ENCODE results near the gene MSH5. TPM values are rescaled to one million over a fixed set of nuclear protein-coding genes. Genes with fewer than 3 reads are reported as not detected.

MSH5 gene
- total and polyA plus RNA-seq, 2 experiments from 2014 or later = 7.4 to 39.4 TPM

DNA sequence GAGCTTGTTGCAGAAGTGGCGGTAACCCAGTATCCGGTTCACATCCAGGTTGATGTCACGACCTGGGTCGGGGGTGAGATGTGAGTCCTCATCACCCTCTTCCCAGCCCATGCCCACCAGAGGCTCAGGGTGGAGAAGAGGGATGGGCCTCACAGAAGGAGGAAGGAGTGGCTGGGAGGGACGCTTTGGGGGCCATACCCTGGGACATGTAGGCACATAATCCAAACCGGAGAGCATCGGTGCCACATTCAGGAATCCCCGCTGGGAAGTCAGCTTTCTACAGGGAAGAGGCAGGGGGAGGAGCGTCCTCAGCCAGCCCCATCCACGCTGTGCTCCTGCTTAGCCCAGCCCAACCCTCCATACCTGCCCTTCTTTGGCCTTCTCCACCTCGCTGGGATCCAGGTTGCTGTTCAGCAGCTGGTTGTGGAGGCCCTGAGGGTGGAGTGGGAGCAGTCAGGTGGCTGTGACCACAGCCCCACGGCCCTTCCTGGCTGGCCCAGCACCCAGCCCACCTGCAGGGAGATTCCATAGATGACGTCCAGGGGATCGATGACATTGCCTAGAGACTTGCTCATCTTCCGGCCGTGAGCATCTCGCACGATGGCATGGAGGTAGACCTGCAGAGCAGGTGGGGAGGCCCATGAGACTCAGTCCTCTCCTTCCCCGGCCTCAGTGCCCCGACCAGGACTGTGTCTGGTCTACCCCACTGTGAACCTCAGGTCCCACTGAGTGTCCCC is 40.9 kb downstream of the MSH5 start:
- no peaks in the 10 kb centered on the region for H3K27me3 ChIP-seq
- no peak for DNase-seq (ENCODE audit: low read depth in 1 of 2, low spot score in 1 of 2)
- H3K36me3 ChIP-seq = no peaks in the 10 kb centered on the region
- no peak overlapping the region for H3K4me3 ChIP-seq
- no peaks in the 10 kb centered on the region for H3K9me3 ChIP-seq (ENCODE audit: low read depth)
- TF ChIP-seq, protein P1, sequence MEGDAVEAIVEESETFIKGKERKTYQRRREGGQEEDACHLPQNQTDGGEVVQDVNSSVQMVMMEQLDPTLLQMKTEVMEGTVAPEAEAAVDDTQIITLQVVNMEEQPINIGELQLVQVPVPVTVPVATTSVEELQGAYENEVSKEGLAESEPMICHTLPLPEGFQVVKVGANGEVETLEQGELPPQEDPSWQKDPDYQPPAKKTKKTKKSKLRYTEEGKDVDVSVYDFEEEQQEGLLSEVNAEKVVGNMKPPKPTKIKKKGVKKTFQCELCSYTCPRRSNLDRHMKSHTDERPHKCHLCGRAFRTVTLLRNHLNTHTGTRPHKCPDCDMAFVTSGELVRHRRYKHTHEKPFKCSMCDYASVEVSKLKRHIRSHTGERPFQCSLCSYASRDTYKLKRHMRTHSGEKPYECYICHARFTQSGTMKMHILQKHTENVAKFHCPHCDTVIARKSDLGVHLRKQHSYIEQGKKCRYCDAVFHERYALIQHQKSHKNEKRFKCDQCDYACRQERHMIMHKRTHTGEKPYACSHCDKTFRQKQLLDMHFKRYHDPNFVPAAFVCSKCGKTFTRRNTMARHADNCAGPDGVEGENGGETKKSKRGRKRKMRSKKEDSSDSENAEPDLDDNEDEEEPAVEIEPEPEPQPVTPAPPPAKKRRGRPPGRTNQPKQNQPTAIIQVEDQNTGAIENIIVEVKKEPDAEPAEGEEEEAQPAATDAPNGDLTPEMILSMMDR (IDR thresholded peaks at IDR 0.05; ENCODE audit: low read depth, low read length) = no peak
- no peak overlapping the region for H3K27ac ChIP-seq
- peaks cover 22% of the 10 kb centered on the region for H3K4me1 ChIP-seq (ENCODE audit: low read depth)

DNA sequence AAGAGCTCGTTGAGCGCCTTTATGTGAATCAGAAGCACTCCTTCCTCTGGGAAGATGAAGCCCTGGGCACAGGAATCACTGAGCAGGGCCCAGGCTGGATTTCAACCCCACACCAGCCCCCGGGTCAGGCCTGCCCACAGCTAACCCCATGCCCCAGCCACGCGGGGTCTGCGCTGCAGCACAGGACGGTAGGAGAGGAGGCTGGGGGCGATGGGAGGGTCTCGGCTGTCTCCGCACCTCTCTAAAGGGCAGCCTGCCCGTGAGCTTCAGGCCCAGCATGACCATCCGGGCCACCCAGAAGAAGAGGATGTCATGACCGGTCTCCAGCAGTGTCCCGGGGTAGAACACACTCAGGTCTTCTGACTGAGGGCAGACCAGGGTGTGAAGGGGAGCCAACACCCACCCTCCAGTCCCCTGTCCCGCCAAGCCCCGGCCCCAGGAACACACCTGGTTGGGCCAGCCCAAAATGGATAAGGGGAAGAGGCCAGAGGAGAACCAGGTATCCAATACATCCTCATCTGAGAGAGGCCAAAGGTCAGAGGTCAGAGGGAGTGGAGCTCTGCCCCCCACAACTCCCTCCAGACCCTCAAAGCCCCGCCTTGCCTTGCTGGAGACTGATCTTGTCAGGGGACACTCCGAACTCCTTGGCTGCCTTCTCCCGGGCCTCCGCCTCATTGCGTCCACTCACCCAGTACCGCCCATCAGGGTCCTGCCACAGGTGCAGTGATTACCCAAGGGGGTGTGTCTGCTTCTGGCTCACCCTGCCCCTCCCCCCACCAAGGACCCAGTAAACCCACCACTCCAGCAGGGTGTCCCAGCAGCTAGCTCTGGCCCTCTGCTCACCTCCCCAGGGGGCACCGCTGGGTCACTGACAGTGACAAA is 41.7 kb downstream of the MSH5 start:
- DNase-seq (ENCODE audit: low read depth in 1 of 2, low spot score in 1 of 2) = no peak
- Histone ChIP-seq H3K4me1 (ENCODE audit: low read depth) (peaks cover 16% of the 10 kb centered on the region), H3K36me3 (no peaks in the 10 kb centered on the region), H3K9me3 (ENCODE audit: low read depth) (no peaks in the 10 kb centered on the region), H3K27me3 (no peaks in the 10 kb centered on the region), H3K4me3 (no peak overlapping the region), H3K27ac (no peak overlapping the region)
- TF ChIP-seq, protein P1 (IDR thresholded peaks at IDR 0.05; ENCODE audit: low read depth, low read length) = no peak

DNA sequence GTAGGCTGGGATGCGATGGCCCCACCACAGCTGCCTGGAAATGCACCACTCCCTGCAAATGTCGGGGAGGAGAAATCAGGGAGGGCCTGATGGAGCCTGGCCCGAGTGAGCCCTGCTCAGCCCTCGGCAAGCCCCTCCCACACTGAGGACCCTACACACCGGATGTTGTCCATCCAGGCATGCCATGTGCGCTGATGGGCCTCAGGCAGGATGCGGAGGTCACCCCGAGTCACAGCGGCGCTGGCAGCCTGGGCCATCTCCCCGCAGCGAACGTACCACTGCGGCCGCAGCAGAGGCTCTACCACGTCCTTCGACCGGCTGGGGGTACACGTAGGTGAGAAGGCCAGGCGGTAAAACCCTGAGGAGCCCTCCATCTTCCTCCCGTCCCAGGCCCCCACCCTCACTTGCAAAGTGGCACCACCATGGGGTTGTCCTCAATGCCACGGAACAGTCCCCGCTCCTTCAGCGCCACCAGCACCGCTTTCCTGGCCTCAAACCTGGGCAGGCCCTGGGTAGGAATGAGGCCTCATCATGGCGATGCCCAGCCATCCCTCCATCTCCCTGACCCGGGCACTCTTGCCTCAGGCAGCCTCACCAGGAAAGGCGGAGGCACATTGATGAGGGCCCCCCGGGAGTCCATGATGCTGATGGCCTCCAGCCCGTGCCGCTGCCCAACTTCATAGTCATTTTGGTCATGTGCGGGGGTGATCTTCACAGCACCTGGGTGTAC is 42.5 kb downstream of the MSH5 start:
- peaks cover 8% of the 10 kb centered on the region for H3K4me1 ChIP-seq (ENCODE audit: low read depth)
- DNase-seq (ENCODE audit: low read depth in 1 of 2, low spot score in 1 of 2) = no peak
- no peaks in the 10 kb centered on the region for H3K9me3 ChIP-seq (ENCODE audit: low read depth)
- TF ChIP-seq, protein P1 (IDR thresholded peaks at IDR 0.05; ENCODE audit: low read depth, low read length) = no peak
- H3K4me3 ChIP-seq = no peak overlapping the region
- H3K36me3 ChIP-seq = no peaks in the 10 kb centered on the region
- H3K27ac ChIP-seq = no peak overlapping the region
- no peaks in the 10 kb centered on the region for H3K27me3 ChIP-seq

DNA sequence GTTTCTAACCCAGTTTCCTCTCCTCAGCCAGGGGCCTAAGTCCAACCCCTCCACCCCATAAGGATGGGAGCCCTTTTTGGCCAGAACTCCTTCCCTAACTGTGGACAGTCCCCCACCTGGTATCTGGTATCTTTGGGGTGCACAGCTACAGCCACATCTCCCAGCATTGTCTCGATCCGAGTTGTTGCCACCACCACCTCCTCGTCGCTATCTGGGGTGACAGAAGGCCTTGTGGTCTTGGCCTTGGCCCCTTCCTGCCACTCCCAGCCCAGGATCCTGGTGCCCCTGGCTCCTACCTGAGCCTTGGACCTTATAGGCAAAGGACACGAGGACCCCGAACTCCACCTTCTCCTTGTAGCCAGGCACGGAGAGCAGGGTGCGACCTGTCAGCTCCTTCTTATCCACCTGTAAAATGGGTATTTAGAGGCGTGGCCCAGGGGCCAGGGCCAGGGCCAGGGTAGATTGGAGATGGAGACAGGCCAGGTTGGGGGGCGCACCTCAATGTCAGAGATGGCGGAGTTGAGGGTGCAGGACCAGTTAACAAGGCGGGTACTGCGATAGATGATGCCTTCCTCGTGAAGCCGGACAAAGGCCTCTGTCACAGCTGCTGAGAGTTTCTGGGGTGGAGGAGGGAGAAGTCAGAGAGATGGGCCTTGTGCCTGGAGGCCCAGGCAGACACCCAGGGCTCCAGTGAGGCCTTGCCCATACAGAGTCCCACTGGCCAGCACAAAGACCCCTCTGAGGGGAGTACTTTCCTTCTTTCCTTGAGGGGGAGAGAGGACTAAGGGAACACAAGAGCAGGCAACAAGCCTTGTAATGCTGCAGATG is 44.5 kb downstream of the MSH5 start:
- Histone ChIP-seq H3K9me3 (ENCODE audit: low read depth) (no peaks in the 10 kb centered on the region), H3K27ac (no peak overlapping the region), H3K27me3 (no peaks in the 10 kb centered on the region), H3K36me3 (peaks cover 2% of the 10 kb centered on the region), H3K4me3 (no peak overlapping the region), H3K4me1 (ENCODE audit: low read depth) (no peaks in the 10 kb centered on the region)
- DNase-seq (ENCODE audit: low read depth in 1 of 2, low spot score in 1 of 2) = no peak
- TF ChIP-seq, protein P1 (IDR thresholded peaks at IDR 0.05; ENCODE audit: low read depth, low read length) = no peak

DNA sequence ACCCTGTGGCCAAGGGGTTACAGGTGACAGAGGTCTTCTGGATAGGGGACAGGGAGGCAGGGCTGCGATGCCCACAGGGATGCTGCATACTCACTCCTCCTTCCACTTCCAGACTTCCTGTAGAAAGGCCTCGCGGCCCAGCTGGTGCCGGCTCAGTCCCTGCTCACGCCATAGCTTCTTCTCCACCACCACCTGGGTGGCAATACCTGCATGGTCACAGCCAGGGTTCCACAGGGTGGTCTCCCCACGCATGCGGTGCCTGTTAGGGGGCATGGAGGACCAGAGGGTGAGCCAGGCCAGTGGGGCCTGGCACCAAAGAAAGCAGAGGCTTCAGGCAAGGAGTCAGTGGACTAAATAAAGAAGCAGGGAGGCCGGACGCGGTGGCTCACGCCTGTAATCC is 45.7 kb downstream of the MSH5 start:
- no peaks in the 10 kb centered on the region for H3K9me3 ChIP-seq (ENCODE audit: low read depth)
- DNase-seq (ENCODE audit: low read depth in 1 of 2, low spot score in 1 of 2) = no peak
- no peak overlapping the region for H3K4me3 ChIP-seq
- TF ChIP-seq, protein P1 (IDR thresholded peaks at IDR 0.05; ENCODE audit: low read depth, low read length) = no peak
- no peaks in the 10 kb centered on the region for H3K27me3 ChIP-seq
- peaks cover 3% of the 10 kb centered on the region for H3K36me3 ChIP-seq
- H3K4me1 ChIP-seq (ENCODE audit: low read depth) = no peaks in the 10 kb centered on the region
- no peak overlapping the region for H3K27ac ChIP-seq

Measured in cardiac muscle cell (in vitro differentiated cells and primary cell).